ENCODE results near the gene FKBP1A. TPM values are rescaled to one million over a fixed set of nuclear protein-coding genes. Genes with fewer than 3 reads are reported as not detected.

The FKBP1A gene
- total RNA-seq, 1 donor from 2014 or later: 952 TPM

GRCh38 chr20:1431158-1431557 is 38.3 kb upstream of the FKBP1A start:
- Mint-ChIP-seq H3K4me3 (ENCODE audit: unreplicated experiment) (no peak overlapping the region), H3K4me1 (ENCODE audit: unreplicated experiment) (peaks cover 20% of the 10 kb centered on the region)

DNA sequence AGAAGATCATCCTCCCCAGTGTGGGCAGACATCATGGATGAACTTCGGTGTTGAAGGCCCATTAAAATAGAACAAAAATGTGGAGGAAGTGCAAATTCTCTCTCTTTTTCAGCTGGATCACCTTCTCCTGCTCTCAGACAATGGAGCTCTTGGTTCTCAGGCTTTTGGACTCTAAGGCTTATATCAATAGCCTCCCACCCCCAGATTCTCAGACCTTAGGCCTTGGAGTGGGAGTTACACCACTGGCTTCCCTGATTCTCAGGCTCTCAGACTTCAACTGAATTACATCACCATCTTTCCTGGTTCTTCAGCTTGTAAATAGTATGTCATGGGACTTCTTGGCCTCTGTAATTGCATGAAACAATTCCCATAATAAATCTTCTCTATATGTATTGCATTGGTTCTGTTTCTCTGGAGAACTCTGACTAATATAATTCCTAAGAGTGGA is 37.2 kb upstream of the FKBP1A start:
- no peak for TF ChIP-seq CTCF (IDR thresholded peaks at IDR 0.05; ENCODE audit: unreplicated experiment)
- peaks cover 25% of the 10 kb centered on the region for H3K4me1 Mint-ChIP-seq (ENCODE audit: unreplicated experiment)
- DNase-seq (ENCODE audit: low spot score): no peak
- no peaks in the 10 kb centered on the region for H3K27me3 Mint-ChIP-seq (ENCODE audit: unreplicated experiment)
- no peak overlapping the region for H3K4me3 Mint-ChIP-seq (ENCODE audit: unreplicated experiment)
- peaks cover 7% of the 10 kb centered on the region for H3K36me3 Mint-ChIP-seq (ENCODE audit: low read depth, unreplicated experiment)
- no peak overlapping the region for H3K27ac Mint-ChIP-seq (ENCODE audit: unreplicated experiment)
- H3K9me3 Mint-ChIP-seq (ENCODE audit: unreplicated experiment): no peaks in the 10 kb centered on the region

More at GRCh38 chr20:1431158-1431557, 38.3 kb upstream of the FKBP1A start:
- H3K36me3 Mint-ChIP-seq (ENCODE audit: low read depth, unreplicated experiment): peaks cover 7% of the 10 kb centered on the region
- TF ChIP-seq CTCF (IDR thresholded peaks at IDR 0.05; ENCODE audit: unreplicated experiment): no peak
- H3K27ac Mint-ChIP-seq (ENCODE audit: unreplicated experiment): no peak overlapping the region
- H3K9me3 Mint-ChIP-seq (ENCODE audit: unreplicated experiment): no peaks in the 10 kb centered on the region
- DNase-seq (ENCODE audit: low spot score): no peak
- H3K27me3 Mint-ChIP-seq (ENCODE audit: unreplicated experiment): no peaks in the 10 kb centered on the region

DNA sequence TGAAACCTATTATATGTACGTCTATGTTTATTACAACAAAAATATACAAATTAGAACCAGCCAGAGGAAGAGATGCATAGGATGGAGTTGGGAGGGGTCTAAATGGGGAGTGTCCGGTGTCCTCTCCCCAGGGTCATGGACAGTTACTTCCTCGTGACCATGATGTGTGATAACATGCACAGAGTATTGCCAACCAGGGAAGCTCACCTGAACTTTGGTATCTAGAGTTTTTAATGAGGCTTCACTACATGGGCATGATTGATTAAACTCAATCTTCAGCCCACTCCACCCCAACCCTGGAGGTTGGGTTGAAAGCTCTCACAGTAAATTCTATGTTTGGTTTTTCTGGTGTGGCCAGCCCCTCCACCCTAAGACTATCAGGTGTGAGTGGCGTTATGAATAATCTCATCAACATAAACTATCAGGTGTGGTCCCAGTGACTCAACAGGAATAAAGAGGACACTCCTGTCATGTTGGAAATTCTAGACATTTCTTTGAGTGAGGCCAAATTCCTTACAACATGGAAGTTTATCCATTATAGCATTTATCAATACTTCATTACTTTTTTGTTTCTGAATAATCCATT is 36.4 kb upstream of the FKBP1A start:
- DNase-seq (ENCODE audit: low spot score): no peak
- TF ChIP-seq CTCF (IDR thresholded peaks at IDR 0.05; ENCODE audit: unreplicated experiment): no peak
- no peaks in the 10 kb centered on the region for H3K27me3 Mint-ChIP-seq (ENCODE audit: unreplicated experiment)
- no peak overlapping the region for H3K4me3 Mint-ChIP-seq (ENCODE audit: unreplicated experiment)
- H3K4me1 Mint-ChIP-seq (ENCODE audit: unreplicated experiment): peaks cover 25% of the 10 kb centered on the region
- H3K9me3 Mint-ChIP-seq (ENCODE audit: unreplicated experiment): no peaks in the 10 kb centered on the region
- no peak overlapping the region for H3K27ac Mint-ChIP-seq (ENCODE audit: unreplicated experiment)
- peaks cover 2% of the 10 kb centered on the region for H3K36me3 Mint-ChIP-seq (ENCODE audit: low read depth, unreplicated experiment)

DNA sequence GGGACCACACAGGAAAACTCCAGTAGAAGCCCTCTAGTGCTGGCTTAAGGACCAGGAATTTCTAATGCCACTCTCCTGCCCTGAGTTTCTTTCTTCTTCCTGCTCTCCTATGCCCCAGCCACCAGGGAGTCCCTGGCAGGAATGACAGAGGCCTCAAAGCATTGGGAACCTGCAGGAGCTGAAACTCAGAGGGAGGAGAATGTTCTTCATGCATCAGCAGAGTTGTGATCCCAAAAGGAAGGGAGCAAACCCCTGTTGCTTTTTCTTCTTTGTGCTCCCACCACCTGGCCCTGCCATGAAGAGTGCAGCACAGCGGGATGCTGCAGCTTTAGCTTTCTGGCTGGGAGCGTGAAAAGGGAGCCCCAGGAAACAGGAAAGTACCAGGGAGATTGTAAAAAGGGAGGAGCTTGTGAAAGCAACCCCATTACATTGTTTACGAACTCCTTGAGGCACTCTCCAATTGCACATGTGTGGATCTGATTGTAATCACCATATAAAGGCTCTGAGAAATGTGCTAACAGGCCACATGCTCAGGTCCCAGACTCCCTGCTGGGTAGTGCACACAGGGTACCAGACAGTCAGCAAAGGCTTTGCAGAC is 34.7 kb upstream of the FKBP1A start:
- H3K27me3 Mint-ChIP-seq (ENCODE audit: unreplicated experiment): no peaks in the 10 kb centered on the region
- TF ChIP-seq CTCF (IDR thresholded peaks at IDR 0.05; ENCODE audit: unreplicated experiment): no peak
- no peak overlapping the region for H3K4me3 Mint-ChIP-seq (ENCODE audit: unreplicated experiment)
- no peak for DNase-seq (ENCODE audit: low spot score)
- H3K27ac Mint-ChIP-seq (ENCODE audit: unreplicated experiment): no peak overlapping the region
- H3K36me3 Mint-ChIP-seq (ENCODE audit: low read depth, unreplicated experiment): no peaks in the 10 kb centered on the region
- no peaks in the 10 kb centered on the region for H3K9me3 Mint-ChIP-seq (ENCODE audit: unreplicated experiment)
- H3K4me1 Mint-ChIP-seq (ENCODE audit: unreplicated experiment): peaks cover 32% of the 10 kb centered on the region

- H3K27ac Mint-ChIP-seq (ENCODE audit: unreplicated experiment): no peak overlapping the region
- peaks cover 4% of the 10 kb centered on the region for H3K36me3 Mint-ChIP-seq (ENCODE audit: low read depth, unreplicated experiment)
- no peak for DNase-seq (ENCODE audit: low spot score)
- H3K27me3 Mint-ChIP-seq (ENCODE audit: unreplicated experiment): peaks cover 4% of the 10 kb centered on the region
- TF ChIP-seq CTCF (IDR thresholded peaks at IDR 0.05; ENCODE audit: unreplicated experiment): no peak
- no peaks in the 10 kb centered on the region for H3K9me3 Mint-ChIP-seq (ENCODE audit: unreplicated experiment)
- no peak overlapping the region for H3K4me3 Mint-ChIP-seq (ENCODE audit: unreplicated experiment)
- H3K4me1 Mint-ChIP-seq (ENCODE audit: unreplicated experiment): peaks cover 32% of the 10 kb centered on the region
Observed at GRCh38 chr20:1426231-1426849, 33.5 kb upstream of the FKBP1A start.
